ENCODE measurements around the gene ITGA7.

- no peak for TF ChIP-seq CTCF (IDR thresholded peaks at IDR 0.05; ENCODE audit: poor library complexity, severe bottlenecking)
- no peak for TF ChIP-seq MXI1 (conservative IDR thresholded peaks at IDR 0.05; ENCODE audit: poor library complexity, severe bottlenecking)
- TF ChIP-seq SMC3 (conservative IDR thresholded peaks at IDR 0.05; ENCODE audit: poor library complexity) = no peak
- no peak for TF ChIP-seq TAF1 (IDR thresholded peaks at IDR 0.05; ENCODE audit: low read depth)
- no peak for TF ChIP-seq EP300 (conservative IDR thresholded peaks at IDR 0.05; ENCODE audit: poor library complexity, severe bottlenecking)
- TF ChIP-seq EZH2 (IDR thresholded peaks at IDR 0.05; ENCODE audit: borderline replicate concordance, insufficient read depth, low read length, poor library complexity, severe bottlenecking) = no peak
- TF ChIP-seq RAD21 (conservative IDR thresholded peaks at IDR 0.05) = no peak
- TF ChIP-seq REST (IDR thresholded peaks at IDR 0.05; ENCODE audit: borderline replicate concordance) = no peak
- TF ChIP-seq POLR2AphosphoS5 (IDR thresholded peaks at IDR 0.05) = no peak
These were observed 11.0 kb upstream of the ITGA7 start for GRCh38 chr12:55718624-55719275.

All from neural cell (in vitro differentiated cells).